HG03108 (cell line): ENCODE data around the gene MRPL43.
"Not testable (repeated sequence)": the region's sequence is repeated elsewhere in the genome, so short reads cannot be mapped to it uniquely, and the experiment has no call there.

Experiments
- ATAC-seq: cut with Tn5 transposase; IDR thresholded peaks from one replicate; pipeline ENCODE4 v1.9.1; 2021; ENCODE audit warnings: moderate library complexity; ENCODE audit not compliant: unreplicated experiment

MRPL43 gene

GRCh38 chr10:100984672-100985177 is 2.6 kb downstream of the MRPL43 start:
- no peak for ATAC-seq

- ATAC-seq: no peak
Measured at GRCh38 chr10:100983868-100984671, 3.2 kb downstream of the MRPL43 start.

- ATAC-seq: no peak
Measured at GRCh38 chr10:100982916-100983830, 4.1 kb downstream of the MRPL43 start.

GRCh38 chr10:100981178-100981772 is 6.0 kb downstream of the MRPL43 start:
- no peak for ATAC-seq

GRCh38 chr10:100980711-100981110 is 6.6 kb downstream of the MRPL43 start:
- no peak for ATAC-seq

GRCh38 chr10:100980311-100980710 is 7.0 kb downstream of the MRPL43 start:
- ATAC-seq: no peak

GRCh38 chr10:100979791-100980272 is 7.5 kb downstream of the MRPL43 start:
- no peak for ATAC-seq

- ATAC-seq: no peak
Measured at GRCh38 chr10:100978901-100979195, 8.4 kb downstream of the MRPL43 start.

GRCh38 chr10:100978121-100978900 is 9.0 kb downstream of the MRPL43 start:
- ATAC-seq: no peak

GRCh38 chr10:100977436-100977835 is 9.9 kb downstream of the MRPL43 start:
- ATAC-seq: no peak

- no peak for ATAC-seq
Measured at GRCh38 chr10:100976906-100977305, 10.4 kb downstream of the MRPL43 start.

- ATAC-seq: not testable (repeated sequence)
Measured at GRCh38 chr10:100975397-100975796, 11.9 kb downstream of the MRPL43 start.

GRCh38 chr10:100972904-100973535 is 14.3 kb downstream of the MRPL43 start:
- ATAC-seq: no peak

- ATAC-seq: no peak
Measured at GRCh38 chr10:100972115-100972903, 15.0 kb downstream of the MRPL43 start.

GRCh38 chr10:100970914-100971811 is 16.1 kb downstream of the MRPL43 start:
- ATAC-seq: no peak

- no peak for ATAC-seq
Measured at GRCh38 chr10:100970076-100970913, 17.0 kb downstream of the MRPL43 start.
